ENCODE results near the gene SLC2A2. TPM values are rescaled to one million over a fixed set of nuclear protein-coding genes. Genes with fewer than 3 reads are reported as not detected.

SLC2A2 gene
- 10 to 100 TPM in 2 of 4 donors, 1 to 10 TPM in 2; 1.3 to 15.3 (median 11.8) TPM for polyA plus RNA-seq (ENCODE audit: insufficient read length in 4 of 4)

DNA sequence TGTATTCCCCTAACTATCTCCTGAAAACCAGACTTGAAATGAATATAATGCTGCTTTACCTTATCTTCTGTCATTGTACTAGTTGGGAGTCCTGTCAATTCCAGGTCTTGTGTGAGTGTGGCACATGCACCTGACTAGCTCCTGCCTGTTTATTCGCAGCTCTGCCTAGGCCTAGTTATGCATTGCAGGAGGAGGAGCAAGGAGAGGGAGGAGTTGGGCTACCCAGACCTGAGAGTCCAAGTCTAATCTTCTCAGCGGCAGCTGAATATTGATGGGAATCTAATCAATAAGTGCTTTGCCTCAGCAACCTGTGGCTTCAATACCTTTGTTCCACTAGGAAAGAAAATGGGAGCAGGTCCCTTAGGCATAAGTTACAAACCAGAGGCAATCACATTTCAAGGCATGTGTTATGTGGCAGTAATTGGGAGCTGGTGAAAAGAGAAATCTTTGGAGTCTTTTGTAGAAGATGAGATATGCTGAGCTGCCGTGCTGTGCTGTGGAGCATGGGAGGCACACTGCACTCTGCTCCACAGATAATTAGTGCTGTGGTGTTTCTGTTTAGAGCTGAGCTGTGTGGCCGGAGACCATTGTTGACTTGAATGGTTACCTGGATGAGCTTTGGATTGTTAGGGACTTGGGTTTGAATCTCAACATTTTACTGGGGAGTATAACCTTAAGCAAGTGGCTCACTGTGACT lies at the start of gene SLC2A2:
TSS of gene SLC2A2 (minus strand) at position 124 of the 697 bp plus-strand sequence. CDS start at position 74, 50 bp downstream.
- no peak for DNase-seq (ENCODE audit: low read depth in 4 of 4, low spot score in 3 of 4)

DNA sequence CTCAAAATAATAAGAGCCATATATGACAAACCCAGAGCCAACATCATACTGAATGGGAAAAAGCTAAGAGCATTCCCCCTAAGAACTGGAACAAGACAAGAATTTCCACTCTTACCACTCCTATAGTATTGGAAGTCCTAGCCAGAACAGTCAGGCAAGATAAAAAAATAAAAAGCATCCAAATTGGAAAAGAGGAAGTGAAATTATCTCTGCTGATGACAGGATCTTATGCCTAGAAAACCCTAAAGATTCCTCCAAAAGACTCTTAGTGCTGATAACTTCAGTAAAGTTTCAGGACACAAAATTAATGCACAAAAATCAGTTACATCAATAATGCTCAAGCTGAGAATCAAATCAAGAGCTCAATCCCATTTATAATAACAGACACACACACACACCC lies 45.9 kb upstream of the SLC2A2 start:
- no peak for DNase-seq (ENCODE audit: low read depth in 4 of 4, low spot score in 3 of 4)

DNA sequence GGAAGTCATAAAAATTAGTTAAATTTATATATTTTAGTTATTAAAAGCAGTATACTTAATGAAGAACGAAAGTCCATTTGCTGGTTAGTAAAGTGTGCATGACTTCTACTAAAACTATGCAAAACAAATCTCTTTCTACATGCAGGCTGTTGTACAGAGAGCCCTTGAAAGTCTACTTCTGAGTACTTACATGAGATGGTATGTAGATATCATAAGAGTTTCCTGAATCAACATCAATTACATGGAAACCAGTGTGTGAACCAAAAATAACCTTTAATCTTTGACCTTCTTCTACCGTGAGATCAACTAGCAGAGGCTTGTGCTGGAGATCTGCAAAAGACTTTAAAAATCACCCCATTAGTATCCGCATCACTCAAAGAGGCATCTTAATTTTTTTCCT lies 42.1 kb upstream of the SLC2A2 start:
- DNase-seq (ENCODE audit: low read depth in 4 of 4, low spot score in 3 of 4) = no peak

DNA sequence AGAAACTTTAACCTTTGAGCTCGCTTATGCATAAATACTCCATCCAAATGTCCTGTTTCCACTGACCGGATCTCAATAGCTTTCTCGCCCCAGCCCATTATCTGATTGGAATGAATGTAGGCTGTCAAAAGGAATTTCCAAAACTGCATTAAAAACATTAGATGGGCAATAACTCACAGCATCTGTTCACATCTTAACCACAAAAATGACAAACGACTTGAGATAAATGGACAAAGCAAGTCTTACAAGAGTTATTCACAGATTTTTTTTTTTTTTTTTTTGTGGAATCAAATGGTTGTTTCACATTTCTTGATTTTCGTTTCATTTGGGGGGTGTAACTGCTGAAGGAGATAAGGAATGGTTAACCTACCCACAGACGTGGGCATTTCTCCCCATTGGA lies 39.7 kb upstream of the SLC2A2 start:
- DNase-seq (ENCODE audit: low read depth in 4 of 4, low spot score in 3 of 4) = no peak

DNA sequence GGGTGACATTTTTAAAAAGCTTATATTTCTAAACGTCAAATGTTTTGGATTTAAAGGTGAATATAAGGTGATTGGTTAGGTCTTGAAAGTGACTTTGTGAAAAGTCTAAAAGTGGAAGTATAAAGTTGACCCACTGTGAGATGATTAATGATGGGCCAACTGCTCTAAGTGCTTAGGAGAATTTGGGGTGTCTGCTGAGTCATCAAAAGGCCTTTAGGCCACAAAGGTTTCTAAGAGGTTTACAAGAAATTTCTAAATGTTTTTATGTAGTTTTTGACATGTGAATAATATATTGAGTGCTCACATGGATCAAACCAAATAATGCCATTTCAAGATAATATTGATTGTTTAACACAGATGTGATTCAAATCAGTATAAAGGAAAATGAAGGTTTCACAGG lies 39.2 kb upstream of the SLC2A2 start:
- no peak for DNase-seq (ENCODE audit: low read depth in 4 of 4, low spot score in 3 of 4)

DNA sequence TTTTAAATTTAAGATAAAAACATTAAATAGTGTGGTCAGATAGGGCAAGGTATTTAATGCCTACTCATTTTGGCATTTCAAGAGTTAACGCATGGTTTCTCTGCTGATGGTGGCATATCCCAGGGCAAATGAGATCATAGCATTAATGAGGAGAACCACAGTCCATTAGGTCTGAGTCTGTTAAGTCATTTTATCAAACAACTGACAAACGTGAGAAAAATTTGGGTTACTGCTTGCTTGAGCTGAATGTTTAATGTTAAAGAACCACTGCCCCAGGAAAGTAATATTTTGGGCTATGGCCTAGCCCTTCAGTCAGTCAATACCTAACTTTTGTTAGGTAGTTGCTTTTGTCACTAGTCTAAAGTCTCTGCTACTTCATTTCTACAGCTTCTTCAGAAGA lies 37.9 kb upstream of the SLC2A2 start:
- DNase-seq (ENCODE audit: low read depth in 4 of 4, low spot score in 3 of 4) = no peak

DNA sequence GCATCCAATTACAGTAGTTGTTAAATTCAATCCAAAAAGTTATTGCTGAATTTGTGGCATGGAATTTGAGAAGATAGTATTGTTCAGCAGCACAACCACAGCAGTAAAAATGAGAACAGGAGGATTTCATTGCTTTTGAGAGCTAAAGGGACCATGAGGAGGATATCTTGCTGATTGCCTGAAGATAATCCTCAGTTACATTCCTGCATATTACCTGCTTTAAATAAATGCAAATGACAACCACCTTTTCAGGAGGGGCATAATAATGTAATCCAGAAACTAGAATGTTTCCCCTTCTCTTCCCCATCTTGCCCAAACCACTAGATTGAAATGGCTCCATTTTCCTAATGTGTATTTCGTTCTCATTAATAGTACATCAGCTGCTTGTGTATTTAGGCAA lies 35.2 kb upstream of the SLC2A2 start:
- no peak for DNase-seq (ENCODE audit: low read depth in 4 of 4, low spot score in 3 of 4)

DNA sequence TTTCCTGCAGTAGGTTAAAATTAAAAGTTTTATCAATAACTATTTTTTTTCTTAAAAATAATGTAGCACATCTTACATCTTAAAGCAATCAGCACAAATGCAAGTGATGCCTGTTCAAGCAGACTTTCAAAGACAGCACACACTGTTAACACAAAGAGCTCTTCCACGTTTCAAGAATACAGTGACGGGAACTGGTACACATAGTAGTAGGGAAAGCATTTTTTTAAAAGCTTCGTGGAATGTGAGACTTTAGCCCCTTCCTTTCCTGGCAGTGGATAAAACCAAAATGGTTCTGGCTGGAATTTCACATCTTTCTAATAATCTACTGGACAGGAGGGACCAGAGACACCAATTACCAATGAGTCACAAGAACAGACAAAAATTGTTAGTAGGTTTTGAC lies 33.5 kb upstream of the SLC2A2 start:
- DNase-seq (ENCODE audit: low read depth in 4 of 4, low spot score in 3 of 4) = no peak

DNA sequence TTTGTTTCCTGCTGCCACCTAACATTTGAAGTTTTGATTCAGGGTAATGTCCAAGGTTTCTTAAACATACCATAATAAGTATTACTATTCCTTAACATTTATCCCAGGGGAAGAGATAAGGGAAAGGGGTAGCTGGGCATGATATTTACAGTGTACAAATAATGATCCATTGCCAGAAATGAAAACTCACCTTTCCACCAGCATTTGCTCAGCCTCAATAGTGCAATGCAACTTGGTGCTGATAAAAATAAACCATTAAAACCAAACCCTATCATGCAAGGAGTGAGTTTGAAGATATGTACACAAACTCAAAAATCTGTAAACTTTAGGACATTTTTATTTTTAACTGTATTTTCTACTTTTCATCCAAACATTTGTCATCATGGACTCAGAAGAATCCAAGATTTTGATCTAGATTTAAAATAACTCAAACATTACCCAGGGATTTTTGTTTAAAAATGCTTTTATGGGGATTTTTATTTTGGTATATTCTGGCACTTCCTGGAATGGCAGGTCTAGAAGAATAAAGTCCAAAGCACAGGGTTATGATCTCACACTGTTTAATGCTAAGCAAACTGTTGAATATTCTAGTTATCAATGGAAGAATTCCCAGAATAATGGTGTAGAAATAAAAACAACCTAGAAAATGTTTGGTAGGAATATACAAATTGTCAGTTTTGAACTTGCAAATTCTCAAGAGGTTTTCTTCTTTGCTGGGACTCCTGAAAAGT lies 32.5 kb upstream of the SLC2A2 start:
- no peak for DNase-seq (ENCODE audit: low read depth in 4 of 4, low spot score in 3 of 4)

DNA sequence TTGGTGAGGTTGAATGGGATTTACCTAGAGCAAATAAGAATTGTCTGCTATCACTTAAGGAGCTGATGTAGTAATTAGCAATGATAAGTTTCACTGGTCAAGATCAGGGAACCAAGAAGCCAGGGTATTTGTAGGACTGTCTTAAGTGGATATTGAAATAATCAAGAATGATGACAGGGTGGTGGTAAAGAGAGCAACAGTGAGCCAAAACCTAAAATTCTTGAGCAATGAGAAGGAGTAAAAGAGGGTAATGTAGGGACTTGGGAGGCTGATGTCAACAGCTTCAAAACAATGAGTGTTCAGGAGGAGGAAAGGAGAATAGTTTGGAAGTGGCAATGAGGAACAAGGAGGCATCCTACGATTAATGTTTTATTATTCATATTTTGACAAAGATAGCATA lies 31.5 kb upstream of the SLC2A2 start:
- no peak for DNase-seq (ENCODE audit: low read depth in 4 of 4, low spot score in 3 of 4)

DNA sequence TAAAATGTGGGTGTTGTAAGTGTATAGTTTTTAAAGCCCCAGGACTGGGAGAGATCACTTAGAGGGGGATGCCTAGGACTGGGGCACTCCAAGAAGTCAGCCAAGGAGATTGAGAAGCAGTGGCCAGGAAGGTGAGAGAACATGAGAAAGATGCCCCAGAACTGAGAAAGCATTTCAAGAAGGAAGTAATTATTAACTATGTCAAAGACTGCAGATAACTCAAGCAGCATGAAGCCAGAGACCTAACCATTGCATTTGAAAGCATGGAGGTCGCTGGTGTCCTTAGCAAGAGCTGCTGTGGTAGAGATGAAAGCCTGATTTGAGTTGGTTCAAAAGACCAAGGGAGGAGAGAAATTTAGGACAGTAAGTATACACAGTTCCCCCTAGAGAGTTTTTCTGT lies 30.6 kb upstream of the SLC2A2 start:
- no peak for DNase-seq (ENCODE audit: low read depth in 4 of 4, low spot score in 3 of 4)

DNA sequence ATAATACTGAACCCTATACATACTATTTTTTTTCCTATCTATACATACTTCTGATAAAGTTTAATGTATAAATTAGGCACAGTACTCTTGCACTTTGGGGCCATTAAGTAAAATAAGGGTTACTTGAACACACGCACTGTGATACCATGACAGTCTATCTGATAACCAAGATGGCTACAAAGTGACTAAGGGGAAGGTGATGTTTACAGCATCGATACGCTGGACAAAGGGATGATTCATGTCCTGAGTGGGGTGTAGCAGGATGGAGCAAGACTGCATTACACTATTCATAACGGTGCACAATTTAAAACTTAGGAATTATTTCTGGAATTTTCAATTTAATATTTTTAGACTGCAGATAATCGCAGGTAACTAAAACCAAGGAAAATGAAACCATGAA lies 30.0 kb upstream of the SLC2A2 start:
- no peak for DNase-seq (ENCODE audit: low read depth in 4 of 4, low spot score in 3 of 4)

DNA sequence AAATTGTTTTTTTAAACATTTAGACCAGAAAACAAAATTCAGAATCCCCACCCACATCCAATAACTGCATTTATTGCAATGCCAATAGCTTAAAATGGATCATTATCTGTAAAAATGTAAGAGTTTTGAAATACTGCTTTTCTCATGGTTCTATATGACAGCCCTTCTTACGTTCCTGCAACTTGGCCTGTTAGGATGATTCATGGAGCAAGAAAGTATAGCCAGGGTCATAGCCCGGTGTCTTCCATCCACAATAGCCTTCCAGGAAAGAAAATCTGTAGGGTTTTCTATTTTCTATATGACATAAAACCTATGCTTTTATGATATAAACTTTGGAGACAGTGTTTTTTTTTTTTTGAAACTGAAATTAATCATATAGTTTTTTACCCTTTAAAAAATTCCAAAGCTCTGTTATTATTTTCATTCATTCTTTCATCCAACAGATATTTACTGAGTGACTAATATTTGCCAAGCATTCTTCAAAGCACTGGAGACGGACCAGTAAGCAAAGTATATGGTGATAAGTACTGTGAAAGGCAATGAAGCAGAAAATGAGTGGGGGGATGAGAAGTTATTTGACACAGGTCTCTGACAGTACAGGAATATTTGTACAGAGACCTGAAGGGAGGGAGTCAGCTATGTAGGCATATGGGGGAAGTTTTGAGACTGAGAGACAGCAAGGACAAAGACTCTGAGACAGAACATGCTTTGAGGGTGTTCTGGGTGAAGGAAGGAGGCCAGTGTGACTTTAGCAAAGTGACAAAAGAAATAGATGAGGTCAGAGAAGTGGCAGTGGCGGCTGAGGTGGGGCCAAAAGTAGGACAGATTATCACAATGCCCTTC lies 29.0 kb upstream of the SLC2A2 start:
- no peak for DNase-seq (ENCODE audit: low read depth in 4 of 4, low spot score in 3 of 4)

DNA sequence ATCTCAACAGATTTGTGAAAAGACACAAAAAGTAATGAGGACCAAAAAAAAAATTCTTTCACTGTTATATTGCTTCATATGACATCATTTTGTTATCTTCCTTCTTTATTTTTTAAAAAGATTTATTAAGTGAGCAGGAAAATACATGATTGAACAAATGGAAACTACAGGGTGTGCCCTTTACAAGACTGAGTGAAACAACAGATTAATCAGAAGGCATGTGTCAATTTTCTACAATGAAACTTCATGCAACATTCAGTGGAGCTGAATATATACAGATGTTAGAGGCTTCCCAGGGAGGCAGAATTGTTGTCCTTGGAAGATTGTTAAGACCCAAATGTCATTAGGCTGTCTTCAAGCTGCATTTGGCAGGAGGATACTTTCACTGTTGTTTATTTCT lies 28.4 kb upstream of the SLC2A2 start:
- no peak for DNase-seq (ENCODE audit: low read depth in 4 of 4, low spot score in 3 of 4)

DNA sequence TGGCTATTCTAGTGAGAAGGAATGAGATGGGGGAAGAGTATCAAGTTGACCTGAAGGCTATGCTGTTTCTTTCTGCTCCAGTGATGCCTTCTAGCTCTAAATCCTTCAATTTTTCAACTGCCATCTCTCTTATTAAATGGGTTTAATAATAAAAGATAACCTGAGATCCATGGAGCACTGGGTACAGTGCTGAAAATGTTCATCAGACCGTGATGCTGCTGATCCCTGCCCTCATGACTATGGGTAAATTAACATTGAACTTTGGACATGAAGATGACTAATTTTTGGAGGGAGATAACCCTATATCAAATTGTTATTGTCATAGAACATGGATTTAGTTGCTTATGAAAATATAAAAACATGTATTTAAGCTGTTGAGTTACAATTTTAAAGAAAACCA lies 27.7 kb upstream of the SLC2A2 start:
- no peak for DNase-seq (ENCODE audit: low read depth in 4 of 4, low spot score in 3 of 4)

DNA sequence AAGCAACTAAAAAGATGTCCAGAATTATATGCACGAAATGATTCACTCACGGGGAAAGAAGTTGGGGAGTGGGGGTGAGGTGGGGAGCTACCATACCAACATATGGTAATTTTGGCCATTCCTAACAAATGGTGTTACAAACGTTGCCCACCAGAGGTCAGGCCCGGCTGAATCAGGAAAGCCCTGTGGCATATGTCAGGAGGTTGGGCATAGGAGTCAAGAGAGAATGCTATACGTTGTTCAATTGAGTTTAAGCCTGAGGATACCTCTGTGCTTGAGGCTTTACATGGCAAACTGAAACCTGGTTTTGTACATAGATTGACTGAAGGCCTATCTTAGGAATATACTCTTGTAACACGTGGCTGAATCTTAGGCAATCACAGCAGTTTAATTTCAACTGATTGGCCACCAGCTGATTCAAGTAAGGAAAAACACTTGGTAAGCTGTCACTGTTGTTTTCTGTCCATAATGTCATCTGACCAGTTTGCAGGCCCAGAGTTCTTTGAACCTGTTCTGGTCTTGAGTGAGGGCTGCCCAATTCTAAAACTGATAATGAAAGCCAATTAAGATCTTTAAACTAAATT lies 23.4 kb upstream of the SLC2A2 start:
- no peak for DNase-seq (ENCODE audit: low read depth in 4 of 4, low spot score in 3 of 4)

DNA sequence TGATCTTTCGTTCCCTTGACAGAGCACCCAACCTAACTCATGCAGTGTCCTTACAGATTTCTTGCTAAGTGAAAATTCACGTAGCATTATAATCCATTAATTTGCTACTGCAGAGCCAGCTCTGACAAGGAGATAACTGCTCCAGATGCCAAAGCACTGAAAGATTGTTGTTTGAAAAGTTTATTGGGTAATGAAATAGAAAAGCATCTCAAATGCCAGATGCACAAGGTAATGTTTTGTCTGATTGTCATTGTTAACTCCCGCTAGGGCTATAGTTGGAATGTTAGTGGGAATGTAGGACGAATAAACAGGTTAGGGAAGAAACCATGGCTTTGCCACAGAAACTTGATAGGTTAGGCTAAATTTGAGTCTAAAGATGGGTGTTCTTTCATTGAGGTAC lies 20.2 kb upstream of the SLC2A2 start:
- no peak for DNase-seq (ENCODE audit: low read depth in 4 of 4, low spot score in 3 of 4)

DNA sequence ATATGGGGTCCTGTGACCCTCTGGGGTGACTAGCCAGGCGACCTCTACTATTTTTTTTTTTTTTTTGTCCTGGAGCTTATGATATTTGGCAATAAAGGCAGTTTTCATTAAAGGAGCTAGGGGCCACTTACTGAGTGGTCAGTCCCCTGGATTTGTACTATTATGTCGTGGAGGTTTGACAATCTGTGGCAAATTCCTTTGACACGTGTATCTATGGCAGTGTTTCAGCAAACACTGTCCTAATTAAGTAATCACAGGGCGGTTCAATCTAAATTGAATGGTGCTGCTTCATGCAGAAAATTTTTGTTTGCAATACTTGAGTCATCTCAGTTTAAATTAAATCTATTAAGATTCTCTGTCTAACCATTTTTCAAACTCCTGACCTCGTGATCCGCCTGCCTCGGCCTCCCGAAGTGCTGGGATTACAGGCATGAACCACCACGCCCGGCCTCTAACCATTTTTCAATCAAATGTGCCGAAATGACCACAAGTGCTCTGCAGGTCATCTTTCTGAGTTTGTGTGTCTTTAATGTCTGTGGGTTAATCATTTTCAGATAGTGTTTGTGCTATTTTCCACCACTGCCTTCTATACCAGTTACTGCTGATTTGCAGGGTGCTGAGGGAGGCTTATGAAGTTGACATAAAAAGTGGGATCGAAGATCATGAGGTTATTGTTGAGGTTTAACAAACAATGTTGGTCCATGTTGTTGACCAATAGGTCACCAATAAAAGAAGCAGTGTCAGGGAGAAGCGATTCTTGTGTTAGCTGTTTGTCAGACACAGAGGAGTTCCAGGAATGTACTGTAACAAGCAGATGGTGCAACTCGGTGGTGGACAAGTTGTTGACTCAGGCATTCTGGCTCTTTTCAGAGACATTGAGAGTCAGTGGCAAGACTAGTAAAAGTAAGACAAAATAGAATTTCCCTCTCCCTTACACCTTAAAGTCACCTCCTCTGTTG lies 18.6 kb upstream of the SLC2A2 start:
- no peak for DNase-seq (ENCODE audit: low read depth in 4 of 4, low spot score in 3 of 4)

DNA sequence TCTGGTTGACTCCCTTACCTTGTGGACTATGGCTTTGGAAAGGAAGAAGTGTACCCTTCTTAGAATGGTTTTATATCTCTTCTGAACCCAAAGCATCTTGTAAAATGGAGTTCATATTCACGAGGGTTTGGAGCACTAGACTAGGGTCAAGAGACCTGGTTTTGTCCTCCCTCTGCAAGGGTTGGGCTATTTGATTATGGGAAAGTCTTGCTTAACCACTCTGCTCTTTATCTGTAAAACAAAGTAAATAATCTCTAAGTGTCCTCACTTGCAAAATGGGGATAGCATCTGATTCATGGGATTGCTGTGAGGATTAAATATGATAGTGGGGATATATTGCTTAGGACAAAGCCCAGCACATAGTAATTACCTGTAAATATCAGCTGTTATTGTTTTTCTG lies 17.9 kb upstream of the SLC2A2 start:
- no peak for DNase-seq (ENCODE audit: low read depth in 4 of 4, low spot score in 3 of 4)

DNA sequence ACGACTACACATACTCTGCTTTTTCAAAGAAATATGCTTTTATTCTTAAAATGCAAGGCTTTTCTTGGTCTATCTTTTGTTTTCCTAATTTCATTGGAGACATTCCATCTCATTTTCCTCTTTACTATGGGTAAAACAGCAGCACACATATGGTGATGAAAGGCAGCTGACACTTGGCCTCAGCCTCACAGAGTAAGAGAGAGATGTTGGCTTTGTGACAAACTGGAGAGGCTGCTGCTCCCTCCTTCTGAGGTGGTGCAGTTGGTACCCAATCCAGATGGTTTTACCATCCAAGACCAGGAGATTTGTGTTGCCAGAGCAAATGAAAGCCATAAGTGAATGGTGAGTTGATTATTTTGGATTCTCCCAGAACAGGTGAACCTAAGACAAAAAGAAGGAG lies 13.2 kb upstream of the SLC2A2 start:
- DNase-seq (ENCODE audit: low read depth in 4 of 4, low spot score in 3 of 4) = no peak

Measured in left renal pelvis (tissue), 4 donors.